DMS 273 treated with DMSO at 0.1 percent for 48 hours (cell line): ENCODE results near the gene FOXP2.
"Not testable (repeated sequence)": the region's sequence is repeated elsewhere in the genome, so short reads cannot be mapped to it uniquely, and the experiment has no call there.

Source experiments
- DNase-seq: peaks from one replicate; lab custom pipeline; 2025; lab: John Stamatoyannopoulos, UW

Gene FOXP2

DNA sequence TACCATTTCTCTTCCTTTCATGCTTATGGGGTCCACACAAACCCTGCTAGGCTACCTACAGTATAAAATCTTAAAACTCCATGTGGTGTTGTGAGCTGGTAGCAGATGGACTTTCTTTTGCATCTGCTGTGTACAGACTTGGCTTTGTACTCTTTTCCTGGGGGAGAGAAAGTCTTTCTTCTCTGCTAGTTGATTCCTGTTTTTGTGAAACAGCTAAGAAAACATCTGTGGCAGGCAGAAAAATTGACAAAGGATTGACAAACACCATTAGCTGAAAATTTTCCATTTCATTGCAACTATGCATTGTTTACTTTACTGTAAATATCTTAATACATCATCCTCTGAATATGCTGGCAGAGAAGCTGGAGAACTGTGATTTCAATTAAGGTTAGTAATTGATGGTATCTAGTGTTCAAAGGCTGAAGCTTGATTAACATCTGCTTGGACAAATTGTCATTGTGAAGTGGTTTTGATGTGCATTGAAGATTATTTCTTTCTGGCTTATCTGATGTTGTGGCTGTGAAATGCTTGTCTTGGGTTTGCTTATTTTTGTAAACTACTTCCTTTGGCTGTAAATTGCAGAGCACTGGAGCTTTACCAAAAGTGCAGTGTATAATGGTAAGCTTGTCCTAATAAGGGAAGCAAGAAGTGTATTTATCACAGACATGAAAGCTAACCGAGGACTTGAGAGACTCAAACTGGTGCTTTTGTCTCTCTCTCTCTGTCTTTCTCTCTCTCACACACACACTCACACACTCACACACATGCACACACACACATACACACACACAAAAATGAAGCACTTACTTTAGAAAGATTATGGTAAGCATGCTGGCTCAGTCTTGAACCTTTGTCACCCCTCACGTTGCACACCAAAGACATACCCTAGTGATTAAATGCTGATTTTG, at the start of gene FOXP2:
Gene FOXP2 (plus strand): TSS at position 660 of the 908 bp plus-strand sequence. CDS start 11,697 bp downstream, outside the sequence.
- peak; percentile 97 for DNase-seq

DNA sequence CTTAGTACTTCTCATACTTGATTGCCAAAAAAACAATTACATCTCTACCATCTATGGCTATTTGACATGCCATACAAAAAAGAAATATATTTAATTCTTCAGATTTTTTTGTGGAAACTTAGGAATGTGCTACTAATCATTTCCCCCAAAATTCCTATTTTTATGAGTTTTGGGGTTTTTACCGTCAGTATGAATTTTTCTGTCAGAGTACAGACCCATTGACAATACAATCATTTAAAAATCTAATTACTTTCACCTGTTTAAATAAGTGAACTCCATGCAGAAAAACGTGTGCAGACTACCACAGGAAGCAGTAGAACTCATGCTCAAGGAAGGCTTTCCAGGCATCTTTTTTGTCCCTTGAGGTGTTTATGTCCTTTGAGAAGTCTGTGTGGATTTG, 48.8 kb upstream of the FOXP2 start:
- no peak for DNase-seq

- DNase-seq: no peak
Observed at GRCh38 chr7:114368492-114368891, 46.1 kb upstream of the FOXP2 start.

DNA sequence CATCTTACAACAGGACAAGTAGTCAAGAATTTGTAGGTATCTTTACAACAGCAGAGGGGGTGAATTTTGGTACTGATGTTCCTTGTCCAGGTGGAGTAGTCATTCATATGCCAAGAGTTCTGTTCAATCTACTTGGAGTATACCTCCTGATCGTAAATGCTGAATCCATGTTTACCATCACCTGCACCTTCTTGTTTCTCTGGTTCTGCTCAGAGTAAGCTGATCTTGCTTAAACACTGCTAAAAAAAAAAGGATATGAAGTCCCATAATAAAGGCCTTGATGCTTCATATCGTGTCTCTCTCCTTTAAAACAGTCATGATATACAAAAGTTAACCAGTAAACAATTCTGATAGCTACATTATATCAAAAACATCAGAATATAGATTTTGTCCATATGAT, 45.3 kb upstream of the FOXP2 start:
- DNase-seq: no peak

DNA sequence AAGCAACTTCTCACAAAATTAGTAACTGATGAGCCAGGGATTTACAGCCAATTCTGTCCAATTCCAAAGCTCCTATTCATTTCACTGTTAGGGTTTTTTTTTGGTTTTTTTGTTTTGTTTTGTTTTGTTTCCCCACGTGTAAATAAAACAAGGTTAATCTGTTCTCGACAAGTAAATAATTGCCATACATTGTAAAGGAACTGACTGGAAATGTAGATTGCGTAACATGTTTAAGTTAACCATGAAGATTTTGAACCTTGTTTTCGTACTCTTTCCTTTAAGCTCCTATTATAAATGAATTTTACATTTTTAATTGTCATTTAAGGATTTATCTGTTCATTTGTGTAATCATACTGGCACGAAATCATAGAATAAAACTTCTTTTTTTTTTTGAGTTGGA, 42.0 kb upstream of the FOXP2 start:
- no peak for DNase-seq

DNA sequence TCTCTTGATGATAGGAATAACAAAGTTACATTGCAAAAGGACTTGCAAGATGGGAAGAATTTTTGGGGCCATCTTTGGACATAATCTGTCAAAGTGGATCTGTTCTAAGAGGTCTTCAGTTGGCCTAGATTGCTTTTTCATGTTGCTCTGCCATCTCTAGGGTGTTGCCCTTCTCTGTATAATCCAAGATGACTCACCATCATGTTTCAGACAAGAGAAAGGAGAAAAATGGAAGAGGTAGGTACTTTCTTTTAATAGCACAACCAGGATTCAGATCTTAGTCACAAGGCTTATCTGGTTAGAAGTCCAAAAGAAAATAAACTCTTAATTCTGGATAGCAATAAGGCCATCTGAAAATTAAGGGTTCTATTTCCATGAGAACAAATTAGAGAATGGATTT, 38.7 kb upstream of the FOXP2 start:
- DNase-seq: no peak

DNA sequence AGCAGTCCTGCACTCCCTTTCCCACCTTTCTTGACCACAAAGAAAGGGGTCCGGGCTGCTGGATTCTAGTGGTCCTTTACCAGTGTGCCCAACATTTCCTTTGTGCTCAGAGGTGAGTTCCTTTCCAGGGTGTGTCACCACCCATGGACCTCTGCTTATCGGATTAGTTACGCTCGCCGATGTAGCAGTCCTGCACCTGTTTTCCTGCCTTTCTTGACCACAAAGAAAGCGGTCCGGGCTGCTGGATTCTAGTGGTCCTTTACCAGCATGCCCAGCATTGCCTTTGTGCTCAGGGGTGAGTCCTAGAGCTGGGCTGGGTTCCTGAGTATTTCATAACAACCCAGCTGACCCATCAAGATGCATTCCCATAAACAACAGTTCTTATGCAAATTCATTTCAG, 30.7 kb upstream of the FOXP2 start:
- DNase-seq: not testable (repeated sequence)

GRCh38 chr7:114384346-114384745, 30.3 kb upstream of the FOXP2 start:
- DNase-seq: not testable (repeated sequence)

DNA sequence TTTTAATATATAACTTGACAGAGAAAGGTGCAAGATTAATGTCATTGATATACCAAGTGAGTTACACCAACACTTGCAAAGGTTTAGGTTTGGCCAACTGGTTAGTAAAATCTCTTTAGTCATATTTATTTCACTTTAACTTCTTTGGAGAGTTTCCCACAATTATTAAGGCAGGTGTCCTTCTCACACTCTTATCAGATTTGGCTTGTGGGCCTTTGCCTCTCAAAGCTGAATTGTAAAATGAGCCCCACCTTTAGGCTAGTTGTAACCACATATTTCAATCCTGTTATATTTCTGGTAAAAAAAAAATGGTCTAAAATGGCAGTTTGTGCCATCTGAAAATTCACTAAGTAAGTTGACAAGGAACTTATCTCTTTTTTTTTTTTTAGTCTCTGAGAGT, 26.6 kb upstream of the FOXP2 start:
- DNase-seq: no peak

DNA sequence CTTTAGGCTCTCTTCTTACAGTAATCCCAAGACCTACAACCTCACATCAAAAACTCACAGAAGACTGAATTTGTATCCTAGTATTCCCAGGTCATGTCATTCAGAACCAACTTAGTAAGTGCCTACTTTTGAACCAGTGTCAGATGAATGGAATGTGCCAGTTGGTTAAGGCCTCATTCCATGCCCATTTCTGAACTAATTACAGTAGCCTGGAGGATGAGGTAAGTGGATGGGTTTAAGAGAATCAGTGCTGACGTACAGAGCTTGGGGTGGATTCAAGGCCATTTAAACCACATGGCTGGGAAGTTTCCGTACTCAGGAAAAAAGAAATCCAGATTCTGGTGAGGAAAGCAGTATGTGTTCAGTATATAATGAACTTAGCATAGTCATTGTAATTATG, 21.9 kb upstream of the FOXP2 start:
- DNase-seq: no peak

GRCh38 chr7:114402876-114403635, 11.6 kb upstream of the FOXP2 start:
- no peak for DNase-seq

DNA sequence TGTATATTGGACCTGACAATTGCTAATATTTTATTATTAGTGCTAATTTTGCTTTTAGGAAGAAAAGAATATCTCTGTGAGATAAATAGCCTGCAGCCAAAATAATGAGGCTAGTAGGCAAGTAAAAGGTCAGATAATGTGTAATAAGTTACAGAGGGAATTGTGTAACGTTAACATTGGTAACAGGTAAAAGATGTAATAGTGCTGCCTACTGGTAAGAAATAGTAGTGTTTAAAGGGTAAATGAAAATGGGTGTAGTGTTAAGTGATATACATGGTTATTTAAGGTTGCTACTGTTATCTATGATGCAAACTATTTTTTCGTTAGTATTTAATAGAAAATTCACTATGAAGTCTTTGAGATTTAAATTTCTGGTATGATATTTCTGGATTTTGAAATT, 9.2 kb upstream of the FOXP2 start:
- peak; percentile 53 for DNase-seq

DNA sequence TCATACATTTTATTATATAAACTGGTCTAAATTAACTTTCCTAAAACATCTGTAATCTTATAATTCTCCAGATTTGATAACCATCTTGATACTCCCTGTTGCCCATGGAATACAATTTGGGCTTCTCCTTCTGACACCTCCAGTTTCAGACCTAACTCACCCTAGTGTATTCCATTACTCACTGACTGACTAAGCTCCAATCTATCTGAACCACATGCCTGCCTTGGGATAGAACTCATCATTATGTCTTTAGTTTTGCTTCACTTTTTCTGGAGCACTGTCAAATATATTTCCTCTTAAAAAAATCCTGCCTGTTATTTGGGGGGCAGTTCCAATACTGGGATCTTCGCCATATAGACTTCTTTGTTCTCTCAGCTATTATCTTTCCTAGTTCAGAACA, 4.9 kb upstream of the FOXP2 start:
- DNase-seq: no peak

DNA sequence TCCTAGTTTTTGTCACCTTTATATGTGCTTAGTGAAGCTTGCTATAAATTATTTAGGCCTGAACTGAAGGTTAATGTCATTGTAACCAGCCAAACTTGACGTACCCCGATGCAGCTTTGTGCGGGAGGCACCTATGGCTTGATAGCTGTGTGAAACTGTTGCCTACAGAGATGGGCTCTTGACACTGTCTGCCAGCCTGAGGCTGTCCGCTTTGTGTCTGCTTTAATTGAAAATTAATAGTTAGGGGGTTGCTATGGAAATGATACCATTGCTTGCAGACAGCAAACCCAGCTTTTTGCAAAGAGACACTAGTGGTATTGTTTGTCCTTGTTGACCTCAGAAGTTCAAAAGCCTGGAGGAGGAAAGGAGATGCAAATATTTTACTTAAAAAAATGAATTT, 2.1 kb upstream of the FOXP2 start:
- DNase-seq: no peak

- peak; percentile 85 for DNase-seq
Observed at GRCh38 chr7:114413761-114414155, 857 bp upstream of the FOXP2 start.

DNA sequence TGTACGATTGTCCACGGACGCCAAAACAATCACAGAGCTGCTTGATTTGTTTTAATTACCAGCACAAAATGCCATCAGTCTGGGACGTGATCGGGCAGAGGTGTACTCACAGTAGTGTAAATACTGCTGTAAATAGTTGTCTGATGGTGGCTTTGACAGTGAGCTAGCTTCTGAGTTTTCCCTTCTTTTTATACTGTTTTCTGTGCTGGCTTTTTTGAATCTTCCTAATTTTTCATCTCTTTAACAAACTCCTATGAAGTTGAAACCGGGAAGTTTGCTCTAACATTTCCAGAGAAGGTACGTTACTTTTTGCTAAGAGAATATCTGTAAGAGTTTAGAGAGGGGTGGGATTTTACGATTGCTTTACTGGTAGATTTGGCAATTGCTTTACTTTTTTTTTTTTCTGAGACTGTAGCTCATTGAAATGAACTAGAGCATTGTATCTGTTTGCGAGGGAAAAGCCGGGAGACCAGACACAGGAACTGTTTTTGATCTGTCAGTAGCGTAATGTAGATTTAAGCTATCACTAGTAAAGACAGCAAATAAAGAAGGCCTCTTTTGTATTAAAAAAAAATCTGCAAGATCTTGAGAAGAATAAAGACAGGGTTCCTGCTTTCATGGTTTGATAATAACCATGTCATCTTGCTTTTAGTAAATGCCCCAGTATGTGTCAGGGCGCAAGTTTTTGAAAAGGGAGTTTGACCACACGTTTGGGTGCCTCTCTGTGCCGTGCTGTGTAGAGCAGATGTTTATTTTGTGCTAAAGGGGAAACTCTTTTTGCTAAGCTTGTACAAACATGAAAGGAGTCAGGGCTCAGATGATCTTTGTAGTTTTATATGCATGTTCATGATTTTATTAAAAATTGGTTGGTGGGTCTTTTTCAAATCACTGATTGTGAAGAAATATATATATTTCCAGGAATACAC, 712 bp downstream of the FOXP2 start:
- peak; percentile 64 for DNase-seq

DNA sequence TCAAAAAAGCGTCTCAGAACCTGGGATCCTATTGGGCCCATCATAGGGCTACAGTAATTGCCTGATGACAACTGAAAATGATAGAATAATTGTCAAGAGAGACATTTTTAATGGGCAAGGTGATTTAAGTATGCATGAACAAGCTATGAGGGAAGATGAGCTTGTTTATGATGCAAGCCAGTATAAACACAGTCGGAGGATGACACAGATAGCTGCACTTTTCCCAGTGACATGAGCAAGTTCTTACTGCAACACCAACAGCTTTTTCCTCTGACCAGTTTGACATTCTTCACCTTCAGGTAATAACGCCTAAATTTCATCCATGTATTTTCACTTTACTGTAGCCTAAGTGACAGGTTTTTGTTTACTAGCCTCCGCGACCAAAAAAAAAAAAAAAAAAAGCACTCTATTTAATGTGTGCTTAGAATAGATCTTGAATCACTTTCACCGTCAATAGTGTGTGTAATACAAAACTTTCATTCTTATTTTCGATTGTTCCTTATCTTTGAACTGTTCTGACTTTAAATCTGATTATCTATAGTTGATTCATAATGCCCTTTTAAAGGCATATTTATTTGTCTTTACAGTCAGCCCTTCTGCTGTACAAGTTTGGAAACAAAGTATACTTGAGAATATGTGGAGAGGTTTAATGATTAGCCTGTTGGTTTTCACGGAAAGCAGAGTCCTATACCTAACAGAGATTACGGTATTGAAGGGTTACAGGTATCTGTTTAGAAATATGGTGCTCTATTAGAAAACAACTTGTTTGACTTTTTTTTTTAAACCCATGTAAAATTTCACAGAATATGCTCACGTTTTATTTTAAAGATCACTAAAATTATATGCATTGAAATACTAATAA, 1.7 kb downstream of the FOXP2 start:
- DNase-seq: no peak

DNA sequence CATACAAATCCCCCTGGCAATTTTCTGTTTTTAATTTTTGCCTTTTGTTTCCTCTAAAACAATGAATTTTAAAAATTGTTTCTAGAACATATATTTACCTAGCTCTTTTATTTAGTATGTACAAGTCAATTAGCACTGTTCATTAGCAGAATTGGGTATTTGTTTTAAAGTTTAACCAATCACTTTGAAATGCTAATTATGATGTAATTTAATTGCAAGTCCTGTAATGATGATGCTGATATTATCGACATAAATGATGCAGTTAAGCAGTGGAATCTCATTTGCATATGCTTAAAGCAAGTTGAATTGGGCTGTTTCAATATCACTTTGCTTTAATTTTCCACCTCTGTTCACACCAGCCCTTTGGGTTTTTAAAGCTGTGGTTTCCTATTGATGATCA, 2.7 kb downstream of the FOXP2 start:
- no peak for DNase-seq

DNA sequence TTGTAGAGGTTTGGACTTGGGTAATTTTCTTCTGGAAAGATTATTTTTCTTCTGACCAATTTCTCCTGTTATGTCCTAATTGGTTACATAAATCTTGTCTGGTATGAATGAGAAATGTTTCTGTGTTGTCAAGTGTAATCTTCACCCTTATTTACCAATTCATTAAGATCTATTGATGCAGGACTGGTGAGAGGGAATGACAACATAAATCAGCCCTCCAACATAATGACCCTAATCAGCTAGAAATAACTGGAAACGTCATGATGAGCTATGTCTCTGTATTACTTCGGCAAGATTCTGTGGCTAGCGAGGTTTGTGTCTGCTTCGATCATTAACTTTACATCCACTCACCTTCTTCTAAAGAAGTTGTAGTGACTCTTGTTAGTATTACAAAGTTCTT, 3.5 kb downstream of the FOXP2 start:
- DNase-seq: no peak

DNA sequence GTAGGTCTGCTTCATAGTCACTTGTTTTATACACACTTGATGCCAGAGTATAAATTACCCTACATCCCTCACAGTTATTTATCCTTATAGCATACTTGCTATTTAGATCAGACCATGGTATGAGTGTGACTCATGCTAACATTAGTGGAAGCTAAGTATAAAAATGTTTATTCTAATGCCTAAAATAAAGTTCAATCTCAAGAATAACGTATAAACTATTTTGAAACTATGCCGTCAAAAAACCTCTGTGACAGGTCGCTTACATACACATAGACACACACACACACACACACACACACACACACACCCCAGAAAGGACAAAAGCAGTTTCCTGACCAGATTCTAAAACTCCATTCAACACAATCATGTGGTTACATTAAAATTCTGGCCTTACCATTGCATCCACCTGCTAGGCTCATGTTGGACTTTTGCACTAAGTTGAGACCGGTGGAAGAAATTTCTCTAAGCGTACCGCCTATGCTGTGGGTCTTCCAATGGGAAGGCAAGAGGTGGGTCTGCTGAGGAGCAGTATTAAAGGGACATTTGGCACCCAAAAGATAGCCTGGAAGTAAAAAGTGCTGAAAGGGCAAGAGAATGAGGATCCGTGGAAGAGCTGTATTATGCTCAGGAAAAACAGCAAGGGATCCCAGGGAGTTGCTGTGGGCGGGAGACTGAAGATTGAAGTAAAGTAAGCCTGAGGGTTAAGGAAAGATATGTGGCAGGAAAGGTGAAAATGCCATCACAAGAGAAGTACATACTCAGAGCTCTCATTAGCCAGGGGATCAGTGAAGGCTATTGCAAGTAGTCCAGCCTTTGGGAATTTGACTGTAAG, 5.0 kb downstream of the FOXP2 start:
- no peak for DNase-seq
